HepG2 (cell line): ENCODE measurements around the gene LTC4S. TPM values are rescaled to one million over a fixed set of nuclear protein-coding genes. Genes with fewer than 3 reads are reported as not detected.

ENCODE experiments used
- CREB3 ChIP-seq: sonication (generic); formaldehyde crosslinking; IDR thresholded peaks from 2 replicates; pipeline ENCODE4 v1.5.0; 2020; ENCODE audit warnings: missing genetic modification reagents
- FOXP4 ChIP-seq: sonication (generic); formaldehyde crosslinking; IDR thresholded peaks from 2 replicates; pipeline ENCODE4 v1.4.0; 2020; ENCODE audit warnings: missing genetic modification reagents
- HMG20B ChIP-seq: conservative IDR thresholded peaks from 2 replicates; pipeline ENCODE4 v1.6.1; 2016; ENCODE audit warnings: missing genetic modification reagents, missing compliant biosample characterization
- ISL2 ChIP-seq: sonication (generic); formaldehyde crosslinking; IDR thresholded peaks from 2 replicates; pipeline ENCODE4 v1.5.0; 2020; ENCODE audit warnings: missing genetic modification reagents
- NCOA1 ChIP-seq: sonication (generic); formaldehyde crosslinking; IDR thresholded peaks from 2 replicates; pipeline ENCODE4 v1.9.0; 2021; ENCODE audit warnings: missing genetic modification reagents
- NPAS2 ChIP-seq: sonication (generic); formaldehyde crosslinking; IDR thresholded peaks from 2 replicates; pipeline ENCODE4 v1.8.0; 2022; ENCODE audit warnings: mild to moderate bottlenecking, missing genetic modification reagents, borderline replicate concordance
- TAF15 ChIP-seq: fragments of 200-400 bp; formaldehyde crosslinking; IDR thresholded peaks from one replicate; pipeline ENCODE4 v1.6.1; 2018; ENCODE audit warnings: mild to moderate bottlenecking, low read depth, low read length; ENCODE audit not compliant: poor library complexity, severe bottlenecking
- TBX2 ChIP-seq: sonication (generic); formaldehyde crosslinking; IDR thresholded peaks from 2 replicates; pipeline ENCODE4 v1.5.0; 2020; ENCODE audit warnings: missing genetic modification reagents, mild to moderate bottlenecking, borderline replicate concordance
- WIZ ChIP-seq: sonication (generic); formaldehyde crosslinking; IDR thresholded peaks from 2 replicates; pipeline ENCODE4 v1.5.1; 2020; ENCODE audit warnings: mild to moderate bottlenecking, missing genetic modification reagents
- ZBTB33 ChIP-seq: sonication (generic); formaldehyde crosslinking; IDR thresholded peaks from 2 replicates; pipeline ENCODE4 v1.4.0; 2020; ENCODE audit warnings: missing genetic modification reagents
- ZBTB7B ChIP-seq: sonication (generic); formaldehyde crosslinking; IDR thresholded peaks from 2 replicates; pipeline ENCODE4 v1.4.0; 2020; ENCODE audit warnings: missing genetic modification reagents
- ZNF124 ChIP-seq: sonication (generic); formaldehyde crosslinking; IDR thresholded peaks from 2 replicates; pipeline ENCODE4 v1.4.0; 2020; ENCODE audit warnings: missing genetic modification reagents
- ZNF18 ChIP-seq: sonication (generic); formaldehyde crosslinking; IDR thresholded peaks from 2 replicates; pipeline ENCODE4 v1.8.0; 2022; ENCODE audit warnings: mild to moderate bottlenecking, missing genetic modification reagents; ENCODE audit not compliant: insufficient replicate concordance
- ZNF574 ChIP-seq: sonication (generic); formaldehyde crosslinking; IDR thresholded peaks from 2 replicates; pipeline ENCODE4 v1.4.0; 2020; ENCODE audit warnings: missing genetic modification reagents
- ZNF790 ChIP-seq: sonication (generic); formaldehyde crosslinking; IDR thresholded peaks from 2 replicates; pipeline ENCODE4 v1.8.0; 2022; ENCODE audit warnings: missing genetic modification reagents, mild to moderate bottlenecking, borderline replicate concordance
- ZSCAN20 ChIP-seq: sonication (generic); formaldehyde crosslinking; IDR thresholded peaks from 2 replicates; pipeline ENCODE4 v1.4.0; 2020; ENCODE audit warnings: missing genetic modification reagents, mild to moderate bottlenecking, borderline replicate concordance
- ZSCAN21 ChIP-seq: sonication (generic); formaldehyde crosslinking; IDR thresholded peaks from 2 replicates; pipeline ENCODE4 v1.8.0; 2022; ENCODE audit warnings: mild to moderate bottlenecking, missing genetic modification reagents, moderate library complexity, borderline replicate concordance
- ZSCAN30 ChIP-seq: sonication (generic); formaldehyde crosslinking; IDR thresholded peaks from 2 replicates; pipeline ENCODE4 v1.5.0; 2020; ENCODE audit warnings: mild to moderate bottlenecking, missing genetic modification reagents
- polyA plus RNA-seq, 8 experiments: library from polyadenylated mRNA; depleted of rRNA in 3 of 8; stranded (reverse) in 7 of 8; unstranded in 1 of 8; fragments of >200 nt; fragmentation: Illumina TruSeq in 4 of 8; extraction: Trizol in 4 of 8; gene quantifications; 2 replicates each; pipeline versions ENCODE4 v1.2.1 to v1.2.3, GENCODE V29; 2011 to 2016; ENCODE audit warnings: low read depth in 4 of 8, missing spikeins in 1 of 8, mixed read lengths in 1 of 8; ENCODE audit not compliant: insufficient read depth in 1 of 8
- total RNA-seq, 5 experiments: library from RNA; depleted of rRNA; stranded (reverse); fragments of >200 nt; fragmentation: Illumina TruSeq; extraction: Trizol; gene quantifications; 2 replicates each; pipeline ENCODE4 v1.2.3, GENCODE V29; 2016; ENCODE audit warnings: low read depth in 1 of 5

LTC4S gene
- total and polyA plus RNA-seq, 2 of the 13 experiments (the other 11 are each of a cell fraction or from before 2014, with no cell fraction given), result 0.35 TPM; not detected in 1

- peak; percentile 8; the same call in 1 of the 2 replicates for TF ChIP-seq ZSCAN21 (CRISPR knock-in tag)
- TF ChIP-seq ISL2 (CRISPR knock-in tag), result peak; percentile 78
- TF ChIP-seq ZSCAN20 (CRISPR knock-in tag), result peak; percentile 7; the same call in 1 of the 2 replicates
- 0 out of 2 replicates have a peak, but pooled peaks have one; percentile 83 for TF ChIP-seq ZBTB7B (CRISPR knock-in tag)
- no peak for TF ChIP-seq NCOA1 (CRISPR knock-in tag)
- TF ChIP-seq ZNF124 (CRISPR knock-in tag), result no peak; the same call in 1 of the 2 replicates
- TF ChIP-seq ZNF18 (CRISPR knock-in tag), result no peak
- TF ChIP-seq ZSCAN30, result no peak
- TF ChIP-seq WIZ, result no peak
- peak; percentile 44; the same call in 1 of the 2 replicates for TF ChIP-seq ZBTB33 (CRISPR knock-in tag)
- peak; percentile 90 for TF ChIP-seq FOXP4 (CRISPR knock-in tag)
- no peak for TF ChIP-seq ZNF790 (CRISPR knock-in tag)
- TF ChIP-seq ZNF574, result peak; percentile 79
- peak; percentile 71; the same call in 1 of the 2 replicates for TF ChIP-seq HMG20B (CRISPR knock-in tag)
- no peak for TF ChIP-seq NPAS2 (CRISPR knock-in tag)
- TF ChIP-seq TAF15, result peak; percentile 94
- peak; percentile 66; the same call in 1 of the 2 replicates for TF ChIP-seq TBX2
- no peak; the same call in 1 of the 2 replicates for TF ChIP-seq CREB3 (CRISPR knock-in tag)
Measured at GRCh38 chr5:179818746-179819295, 25.0 kb downstream of the LTC4S start (continued).
